HG03571 (cell line): ENCODE measurements around the gene INKA1.
"Not testable (repeated sequence)": the region's sequence is repeated elsewhere in the genome, so short reads cannot be mapped to it uniquely, and the experiment has no call there.

Experiments used
- ATAC-seq: cut with Tn5 transposase; IDR thresholded peaks from one replicate; pipeline ENCODE4 v1.9.1; 2021; ENCODE audit not compliant: unreplicated experiment

INKA1 gene

DNA sequence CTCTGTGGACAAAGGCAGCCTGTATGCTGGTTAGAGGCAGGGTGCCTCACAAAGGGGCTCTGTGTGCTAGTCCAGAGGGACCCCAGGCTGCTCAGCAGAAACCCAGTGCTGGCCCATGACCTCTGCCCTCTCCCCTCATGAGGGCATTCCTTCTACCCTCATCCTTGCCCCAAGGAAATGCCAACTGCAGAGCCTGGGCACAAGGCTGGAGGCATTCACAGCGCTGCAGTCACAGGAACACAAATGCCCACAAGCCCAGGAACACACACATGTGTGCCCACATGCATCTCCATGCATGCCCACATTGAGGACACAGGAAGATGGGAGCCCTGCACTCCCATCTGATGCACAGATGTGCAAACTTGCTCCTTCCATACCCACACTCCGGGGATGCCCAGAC lies 3.8 kb downstream of the INKA1 start:
- no peak for ATAC-seq

DNA sequence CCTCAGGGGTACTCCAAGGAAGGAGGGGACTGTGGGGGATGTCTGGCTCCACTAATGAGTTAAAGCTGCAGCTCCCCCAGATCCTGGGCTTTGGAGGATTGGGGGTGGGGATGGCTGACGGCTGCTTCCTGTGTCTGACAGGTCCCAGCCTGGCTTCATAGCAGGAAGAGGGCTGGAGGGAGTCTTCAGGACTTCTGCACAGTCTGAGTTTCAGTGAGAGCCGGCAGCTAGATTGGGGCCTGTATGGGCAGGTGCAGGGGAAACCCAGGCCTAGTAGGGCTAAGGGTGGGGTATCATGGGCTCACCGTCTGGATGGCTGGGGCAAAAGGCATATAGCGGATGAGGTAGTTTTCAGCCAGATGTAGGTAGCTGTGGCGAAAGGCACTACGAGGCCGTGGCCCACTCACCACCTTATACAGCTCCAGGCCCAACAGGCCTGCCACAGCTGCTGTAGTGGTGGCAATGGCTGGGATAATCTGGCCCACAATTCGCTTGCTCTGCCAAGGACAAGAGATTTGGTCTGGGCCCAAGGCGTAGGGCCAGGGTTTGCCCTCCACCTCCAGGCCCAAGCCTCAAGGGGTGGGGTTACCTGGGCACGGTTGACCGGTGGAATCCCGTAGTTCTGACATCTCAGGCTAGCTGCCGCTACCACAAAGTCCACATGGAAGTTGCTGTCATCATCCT lies 4.5 kb downstream of the INKA1 start:
- no peak for ATAC-seq

DNA sequence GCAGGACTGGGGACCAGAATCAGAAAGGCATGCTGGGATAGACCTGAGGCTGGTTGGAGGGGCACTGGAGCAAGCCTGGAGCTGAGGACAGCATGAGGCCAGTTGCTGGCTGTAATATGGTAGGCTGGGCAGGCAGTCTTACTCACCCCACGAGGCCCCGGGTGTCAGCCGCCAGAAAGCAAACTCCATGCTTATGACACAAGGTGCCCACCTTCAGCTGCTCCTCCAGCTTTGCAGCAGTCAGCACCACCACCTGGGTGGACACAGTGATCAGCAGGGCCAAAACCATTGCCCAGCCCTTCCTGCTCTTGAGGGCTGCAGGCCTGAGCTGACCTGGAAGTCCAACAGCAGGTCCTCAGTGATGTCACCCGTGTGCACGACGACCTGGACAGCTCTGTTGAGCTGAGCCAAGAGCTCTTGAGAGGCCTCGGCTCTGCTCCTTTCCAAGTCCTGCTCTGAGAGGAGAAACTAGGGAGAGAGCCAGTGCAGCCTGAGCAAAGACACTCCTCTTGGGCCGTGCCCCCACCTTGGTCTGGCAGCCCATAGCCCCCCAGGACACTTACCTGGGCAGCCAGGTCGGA lies 9.9 kb downstream of the INKA1 start:
- ATAC-seq, result no peak

DNA sequence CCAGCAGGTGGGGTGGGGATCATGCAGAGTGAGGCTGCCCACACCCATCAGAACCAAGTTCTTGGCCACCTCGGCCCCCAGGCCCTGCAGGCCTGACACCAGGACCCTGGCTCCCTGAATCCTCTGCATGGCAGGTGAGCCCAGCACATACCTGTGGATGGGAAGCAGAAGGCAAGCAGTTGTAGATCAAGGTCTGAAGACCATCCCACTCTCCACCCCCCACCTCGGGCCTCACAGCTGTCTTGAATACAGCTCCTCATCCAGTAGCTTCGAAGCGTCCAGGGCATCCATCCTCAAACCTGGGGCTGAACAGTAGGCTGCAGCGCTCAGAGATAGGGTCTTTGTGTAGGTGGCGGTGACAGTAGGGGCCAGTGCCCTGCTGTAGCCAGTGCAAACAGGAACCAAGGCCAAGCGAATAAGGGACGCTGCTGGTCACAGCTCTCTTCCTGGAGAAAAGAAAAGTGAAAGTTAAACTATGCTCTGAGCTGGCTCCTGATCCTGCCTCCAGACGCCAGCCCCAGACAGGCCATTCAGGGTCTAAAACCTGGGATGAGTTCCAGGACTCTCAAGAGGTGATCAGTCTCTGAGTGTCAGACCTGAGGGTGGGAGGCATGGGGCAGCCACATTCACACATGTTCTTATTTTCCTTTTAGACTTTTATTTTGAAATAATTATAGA lies 10.6 kb downstream of the INKA1 start, which contains the start of gene UBA7:
UBA7 (minus strand) TSS at position 457 of the 678 bp plus-strand sequence; CDS start at position 291, 166 bp downstream.
- no peak for ATAC-seq

DNA sequence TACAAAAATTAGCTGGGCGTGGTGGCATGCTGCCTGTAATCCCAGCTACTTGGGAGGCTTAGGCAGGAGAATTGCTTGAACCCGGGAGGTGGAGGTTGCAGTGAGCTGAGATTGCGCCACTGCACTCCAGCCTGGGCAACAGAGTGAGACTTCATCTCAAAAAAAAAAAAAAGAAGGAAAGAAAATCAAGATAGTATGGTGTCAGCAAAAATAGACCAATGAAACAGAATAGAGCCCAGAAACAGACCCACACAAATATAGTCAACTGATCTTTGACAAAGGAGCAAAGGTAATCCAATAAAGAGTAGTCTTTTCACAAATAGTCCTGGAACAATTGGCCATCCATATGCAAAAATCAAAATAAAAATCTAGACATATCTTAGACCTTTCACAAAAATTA lies 20.1 kb downstream of the INKA1 start:
- not testable (repeated sequence) for ATAC-seq

DNA sequence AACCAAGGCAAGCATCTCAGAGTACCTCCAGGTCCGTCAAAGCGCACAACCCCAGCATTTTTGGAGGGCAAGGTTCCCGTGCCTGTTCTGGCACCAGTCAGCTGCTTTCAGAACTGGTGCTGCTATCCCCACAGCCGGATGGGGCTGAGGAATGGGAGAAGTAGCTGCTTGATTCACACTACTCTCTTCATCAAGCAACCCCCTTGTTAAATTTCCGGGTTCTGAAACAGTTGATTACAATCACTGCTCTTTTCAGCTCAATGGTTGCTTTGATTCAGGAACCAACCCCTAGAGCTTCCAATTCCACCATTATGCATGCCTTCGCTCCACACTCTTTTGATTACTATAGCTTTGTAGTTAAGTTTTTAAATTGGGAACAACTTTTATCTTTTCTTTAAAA lies 23.0 kb downstream of the INKA1 start:
- no peak for ATAC-seq

DNA sequence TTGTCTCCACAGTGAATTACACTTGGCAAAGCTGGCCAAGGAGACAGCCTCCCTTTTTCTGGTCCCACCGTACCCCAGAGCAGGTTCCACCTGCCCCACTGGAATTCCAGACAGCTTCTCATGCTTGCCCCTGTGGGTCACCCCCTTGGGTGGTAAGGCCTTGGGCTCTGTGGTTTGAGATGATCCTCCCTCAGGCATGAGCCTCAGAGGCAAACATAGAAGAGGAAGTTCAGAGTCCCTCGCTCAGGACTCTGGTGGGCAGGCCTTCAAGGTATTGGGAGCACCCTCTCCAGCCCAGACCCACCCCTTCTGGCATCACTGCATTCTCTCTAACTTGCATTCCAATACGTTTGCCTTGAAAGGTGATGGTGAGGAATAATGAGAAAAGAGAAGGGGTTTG lies 28.3 kb downstream of the INKA1 start:
- ATAC-seq, result no peak

DNA sequence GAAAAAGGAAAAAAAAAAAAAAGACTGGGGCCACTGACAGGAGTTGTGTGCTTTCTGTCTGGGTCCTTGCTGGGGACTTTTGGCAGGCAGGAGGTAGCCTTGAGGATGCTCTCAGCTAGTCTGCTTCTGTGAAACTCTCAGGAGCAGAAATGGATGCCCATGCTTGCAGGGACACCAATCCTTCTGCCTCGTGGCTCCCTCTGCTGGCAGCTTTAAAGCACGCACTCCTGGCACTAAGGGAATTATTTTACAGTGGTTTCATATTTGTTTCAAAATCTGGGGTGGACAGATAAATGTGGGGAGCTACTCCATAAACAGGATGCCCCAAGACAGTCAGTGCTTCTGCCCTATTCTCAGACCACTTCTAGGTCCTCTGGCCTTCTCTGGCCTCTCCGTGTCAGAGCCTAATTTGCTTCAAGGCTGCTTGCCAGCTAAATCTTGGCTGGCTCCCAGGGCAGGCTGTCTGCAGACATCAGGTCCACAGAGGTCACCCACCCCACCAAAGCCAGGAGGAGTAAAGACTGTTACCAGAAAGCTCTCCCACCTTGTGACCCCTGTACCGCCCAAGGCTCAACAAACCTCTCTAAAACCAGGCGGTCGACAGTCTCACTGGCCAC lies 36.2 kb downstream of the INKA1 start:
- no peak for ATAC-seq

DNA sequence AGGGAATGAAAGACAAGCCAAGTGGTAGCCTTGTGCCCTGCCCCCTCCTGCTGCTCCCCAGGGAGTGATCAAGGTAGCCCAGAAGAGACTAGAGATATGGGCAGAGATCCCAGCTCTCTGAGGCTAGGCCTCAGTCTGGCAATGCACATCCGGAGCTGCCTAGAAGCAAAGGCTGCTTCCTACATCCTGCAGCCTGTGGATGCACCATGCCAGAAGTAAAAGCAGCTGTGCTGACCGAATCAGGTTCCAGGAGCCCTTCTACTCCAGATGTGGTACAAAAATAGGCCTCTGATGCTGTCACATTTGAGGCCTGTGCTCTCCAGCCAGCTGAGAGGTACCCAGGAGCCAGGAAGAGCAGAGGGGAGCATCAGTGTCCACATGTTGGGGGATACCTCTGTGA lies 37.3 kb downstream of the INKA1 start:
- ATAC-seq, result no peak

DNA sequence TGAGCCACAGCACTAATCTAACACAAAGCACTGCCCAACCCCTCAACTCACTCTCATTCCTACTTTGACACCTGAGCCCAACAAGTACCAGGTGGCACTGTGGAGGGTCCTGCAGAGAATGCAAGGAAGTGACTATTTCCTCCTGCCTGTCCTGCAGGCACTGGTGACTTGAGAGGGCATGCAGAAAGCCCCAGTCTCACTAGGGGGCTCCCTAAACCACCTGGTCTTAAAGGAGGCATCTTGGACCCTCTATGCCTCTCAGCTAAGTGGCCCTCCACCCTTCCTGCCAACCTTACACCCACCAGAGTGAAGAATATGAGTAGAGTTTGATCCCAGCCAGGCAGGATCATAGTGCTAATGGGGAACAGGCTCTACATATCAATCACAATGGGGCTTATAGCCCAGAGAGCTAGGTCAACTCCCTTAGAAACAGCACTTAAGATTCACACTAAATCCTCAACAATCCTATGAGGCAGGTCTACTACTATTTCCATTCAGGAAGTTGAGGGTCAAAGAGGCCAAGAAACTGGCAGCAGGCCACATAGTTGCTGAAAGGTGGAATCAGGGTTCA lies 38.1 kb downstream of the INKA1 start:
- no peak for ATAC-seq

DNA sequence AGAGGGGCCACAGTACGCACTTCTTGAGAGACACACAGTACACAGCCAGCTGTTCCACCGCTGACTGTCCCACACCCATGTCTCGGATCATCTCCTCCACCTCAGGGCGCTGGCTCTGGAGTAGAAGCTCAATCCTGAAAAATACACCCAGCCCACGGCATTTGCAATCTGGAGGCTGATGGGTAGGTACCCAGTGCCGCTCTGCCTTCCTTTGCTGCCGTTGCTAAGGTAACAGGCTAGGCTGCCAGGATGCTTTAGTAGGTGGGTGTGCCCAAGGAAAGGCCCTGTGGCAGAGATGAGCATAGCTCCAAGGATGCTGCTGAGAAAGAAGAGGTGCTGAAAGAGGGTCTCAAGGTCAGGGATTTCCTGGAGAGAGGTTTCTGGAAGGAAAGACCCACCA lies 38.7 kb downstream of the INKA1 start:
- no peak for ATAC-seq

DNA sequence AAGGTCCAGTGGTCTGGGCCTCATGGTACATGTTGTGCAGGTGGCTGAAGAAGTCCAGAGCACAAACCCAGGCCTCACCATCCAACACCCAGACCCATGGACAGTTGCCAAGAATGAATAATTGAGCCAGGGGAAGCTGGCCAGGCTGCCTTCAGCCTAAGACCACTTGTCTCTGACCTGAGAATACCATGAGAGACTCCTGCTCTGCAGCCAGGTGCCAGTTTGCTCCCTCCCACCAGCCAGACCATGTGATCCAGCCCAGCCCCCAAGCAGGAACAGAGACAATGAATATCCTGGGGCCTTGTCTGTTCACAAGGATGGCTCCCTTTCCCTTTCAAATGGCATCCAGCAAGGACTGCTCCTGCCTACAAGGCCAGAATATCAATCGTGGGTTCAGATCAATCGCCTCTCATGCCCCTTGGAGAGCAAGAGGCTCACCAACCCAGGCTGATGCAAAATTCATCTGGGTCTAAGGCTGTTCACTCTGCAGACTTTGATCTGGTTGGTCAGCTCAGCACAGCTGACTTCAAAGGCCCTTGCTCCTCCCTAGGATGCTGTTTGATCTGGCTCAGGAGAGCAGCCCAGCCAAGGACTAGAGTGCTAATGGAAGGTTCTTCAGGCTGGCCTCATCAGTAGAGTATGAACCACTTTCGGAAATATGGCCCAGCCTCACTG lies 39.9 kb downstream of the INKA1 start:
- no peak for ATAC-seq

DNA sequence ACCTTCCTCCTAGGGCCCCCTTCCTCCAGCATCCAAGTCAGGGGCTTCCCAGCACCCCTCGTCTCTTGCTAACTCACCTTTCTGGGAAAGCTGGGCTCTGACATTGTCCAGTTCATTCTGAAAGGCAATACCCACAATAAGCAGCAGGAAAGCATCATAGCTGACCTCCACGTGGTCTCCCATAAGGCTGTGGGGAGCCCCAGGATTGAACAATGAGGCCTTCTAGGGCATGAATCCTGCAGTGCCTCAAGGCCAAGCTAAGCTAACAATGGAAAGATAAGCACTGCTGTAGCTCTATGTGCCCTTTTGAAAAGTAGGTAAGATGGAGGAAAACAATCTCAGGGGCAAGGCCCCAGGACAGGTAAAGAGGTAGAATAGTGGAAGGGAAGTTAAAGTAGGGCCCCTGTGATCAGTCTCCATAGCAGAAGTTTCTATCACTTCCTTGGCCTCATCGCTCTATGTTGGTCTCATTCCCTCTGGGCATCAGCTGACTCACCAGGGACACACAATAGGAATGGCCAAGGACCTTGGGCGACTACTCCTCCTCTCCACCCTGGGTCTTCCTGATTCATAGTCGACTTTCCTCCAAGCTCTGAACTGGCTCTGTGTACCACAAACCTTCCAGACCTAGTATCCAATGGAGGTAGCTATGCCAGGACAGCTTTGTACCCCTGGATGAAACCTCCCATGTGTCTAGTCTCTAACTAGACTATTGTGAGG lies 41.6 kb downstream of the INKA1 start:
- ATAC-seq, result no peak

DNA sequence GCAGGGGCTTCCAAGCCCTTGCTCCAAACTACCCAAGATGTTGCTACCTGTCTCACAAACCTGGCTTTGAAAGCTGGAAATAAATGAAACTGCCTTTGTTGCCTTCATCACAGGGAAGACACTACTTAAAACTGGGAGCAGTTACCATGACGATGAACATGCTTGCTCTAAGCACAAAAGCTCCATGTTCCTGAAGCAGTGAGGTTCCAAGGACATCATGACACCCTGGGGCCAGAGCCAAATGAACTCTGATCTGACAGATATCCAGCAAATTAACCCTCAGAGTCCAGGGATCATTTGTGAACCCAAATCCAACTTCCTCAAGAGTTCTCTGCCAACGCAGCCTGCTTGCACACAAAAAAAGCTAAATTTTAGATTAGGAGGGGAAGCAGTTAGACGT lies 42.6 kb downstream of the INKA1 start:
- ATAC-seq, result no peak
